Measurements from ENCODE around the gene SLC25A21. TPM values are rescaled to one million over a fixed set of nuclear protein-coding genes. Genes with fewer than 3 reads are reported as not detected.

The SLC25A21 gene
- total RNA-seq, 1 donor from 2014 or later: 2.3 TPM

- Mint-ChIP-seq H3K4me3 (no peak overlapping the region), H3K27ac (no peak overlapping the region), H3K36me3 (no peaks in the 10 kb centered on the region), H3K27me3 (ENCODE audit: low read depth) (peaks cover 29% of the 10 kb centered on the region), H3K4me1 (peaks cover 6% of the 10 kb centered on the region), H3K9me3 (no peaks in the 10 kb centered on the region)
- no peak for DNase-seq (ENCODE audit: low spot score in 2 of 2, unreplicated experiment in 2 of 2)
- no peak for TF ChIP-seq CTCF (IDR thresholded peaks at IDR 0.05; ENCODE audit: unreplicated experiment)
Observed at GRCh38 chr14:36931791-36932190, 240.6 kb downstream of the SLC25A21 start.

GRCh38 chr14:36928432-36928831 lies 244.0 kb downstream of the SLC25A21 start:
- H3K36me3 Mint-ChIP-seq: no peaks in the 10 kb centered on the region
- no peak for TF ChIP-seq CTCF (IDR thresholded peaks at IDR 0.05; ENCODE audit: unreplicated experiment)
- no peak overlapping the region for H3K27ac Mint-ChIP-seq
- H3K4me1 Mint-ChIP-seq: no peaks in the 10 kb centered on the region
- H3K4me3 Mint-ChIP-seq: no peak overlapping the region
- H3K27me3 Mint-ChIP-seq (ENCODE audit: low read depth): peaks cover 29% of the 10 kb centered on the region
- no peak for DNase-seq (ENCODE audit: low spot score in 2 of 2, unreplicated experiment in 2 of 2)
- H3K9me3 Mint-ChIP-seq: peaks cover 6% of the 10 kb centered on the region

- H3K27me3 Mint-ChIP-seq (ENCODE audit: low read depth): peaks cover 21% of the 10 kb centered on the region
- no peak overlapping the region for H3K27ac Mint-ChIP-seq
- H3K4me3 Mint-ChIP-seq: no peak overlapping the region
- no peak for TF ChIP-seq CTCF (IDR thresholded peaks at IDR 0.05; ENCODE audit: unreplicated experiment)
- H3K36me3 Mint-ChIP-seq: no peaks in the 10 kb centered on the region
- peaks cover 6% of the 10 kb centered on the region for H3K9me3 Mint-ChIP-seq
- no peaks in the 10 kb centered on the region for H3K4me1 Mint-ChIP-seq
- no peak for DNase-seq (ENCODE audit: low spot score in 2 of 2, unreplicated experiment in 2 of 2)
Observed at GRCh38 chr14:36925094-36925493, 247.3 kb downstream of the SLC25A21 start.

- peaks cover 16% of the 10 kb centered on the region for H3K27me3 Mint-ChIP-seq (ENCODE audit: low read depth)
- TF ChIP-seq CTCF (IDR thresholded peaks at IDR 0.05; ENCODE audit: unreplicated experiment): no peak
- no peaks in the 10 kb centered on the region for H3K36me3 Mint-ChIP-seq
- no peaks in the 10 kb centered on the region for H3K4me1 Mint-ChIP-seq
- no peak for DNase-seq (ENCODE audit: low spot score in 2 of 2, unreplicated experiment in 2 of 2)
- no peak overlapping the region for H3K4me3 Mint-ChIP-seq
- no peak overlapping the region for H3K27ac Mint-ChIP-seq
- H3K9me3 Mint-ChIP-seq: no peaks in the 10 kb centered on the region
Observed at GRCh38 chr14:36916668-36917067, 255.7 kb downstream of the SLC25A21 start.

- H3K4me3 Mint-ChIP-seq: no peak overlapping the region
- H3K27me3 Mint-ChIP-seq (ENCODE audit: low read depth): peaks cover 22% of the 10 kb centered on the region
- no peak for TF ChIP-seq CTCF (IDR thresholded peaks at IDR 0.05; ENCODE audit: unreplicated experiment)
- no peaks in the 10 kb centered on the region for H3K36me3 Mint-ChIP-seq
- no peak overlapping the region for H3K27ac Mint-ChIP-seq
- no peaks in the 10 kb centered on the region for H3K9me3 Mint-ChIP-seq
- DNase-seq (ENCODE audit: low spot score in 2 of 2, unreplicated experiment in 2 of 2): no peak
- no peaks in the 10 kb centered on the region for H3K4me1 Mint-ChIP-seq
Observed at GRCh38 chr14:36915081-36915480, 257.3 kb downstream of the SLC25A21 start.

GRCh38 chr14:36910578-36910977 lies 261.8 kb downstream of the SLC25A21 start:
- TF ChIP-seq CTCF (IDR thresholded peaks at IDR 0.05; ENCODE audit: unreplicated experiment): no peak
- DNase-seq (ENCODE audit: low spot score in 2 of 2, unreplicated experiment in 2 of 2): no peak
- no peaks in the 10 kb centered on the region for H3K4me1 Mint-ChIP-seq
- no peak overlapping the region for H3K27ac Mint-ChIP-seq
- H3K9me3 Mint-ChIP-seq: no peaks in the 10 kb centered on the region
- H3K4me3 Mint-ChIP-seq: no peak overlapping the region
- no peaks in the 10 kb centered on the region for H3K36me3 Mint-ChIP-seq
- peaks cover 30% of the 10 kb centered on the region for H3K27me3 Mint-ChIP-seq (ENCODE audit: low read depth)
